BLaER1 treated with 17β-estradiol and CSF1 and Interleukin-3, amounts not matched to agents 10 nM and 100 nM (cell line): Measurements from ENCODE around the gene ADRM1.

ENCODE experiments used
- H3K27ac ChIP-seq, 11 experiments: shearing (Covaris generic); formaldehyde crosslinking; 2 replicates each; pipeline ENCODE4 v1.8.1; 2022
- H3K27me3 ChIP-seq, 11 experiments: shearing (Covaris generic); formaldehyde crosslinking; 2 replicates each; pipeline ENCODE4 v1.8.1; 2022
- H3K36me3 ChIP-seq, 11 experiments: shearing (Covaris generic); formaldehyde crosslinking; 2 replicates each; pipeline ENCODE4 v1.8.1; 2022
- H3K4me1 ChIP-seq, 10 experiments: shearing (Covaris generic); formaldehyde crosslinking; 2 replicates each; pipeline ENCODE4 v1.8.1; 2022
- H3K4me2 ChIP-seq, 11 experiments: shearing (Covaris generic); formaldehyde crosslinking; 2 replicates each; pipeline ENCODE4 v1.8.1; 2022
- H3K4me3 ChIP-seq, 10 experiments: shearing (Covaris generic); formaldehyde crosslinking; 2 replicates each; pipeline ENCODE4 v1.8.1; 2022
- H3K9ac ChIP-seq, 11 experiments: shearing (Covaris generic); formaldehyde crosslinking; 2 replicates each; pipeline ENCODE4 v1.8.1; 2022
- H3K9me3 ChIP-seq, 11 experiments: shearing (Covaris generic); formaldehyde crosslinking; replicated peaks in 1 of 11; 2 replicates each; pipeline ENCODE4 v1.8.1; 2022
- H4K20me1 ChIP-seq, 11 experiments: shearing (Covaris generic); formaldehyde crosslinking; 2 replicates each; pipeline ENCODE4 v1.8.1; 2022
- Cebpa-rat ChIP-seq, 11 experiments: shearing (Covaris generic); IDR thresholded peaks; 2 replicates each; pipeline ENCODE4 v1.8.1; 2022

The ADRM1 gene

DNA sequence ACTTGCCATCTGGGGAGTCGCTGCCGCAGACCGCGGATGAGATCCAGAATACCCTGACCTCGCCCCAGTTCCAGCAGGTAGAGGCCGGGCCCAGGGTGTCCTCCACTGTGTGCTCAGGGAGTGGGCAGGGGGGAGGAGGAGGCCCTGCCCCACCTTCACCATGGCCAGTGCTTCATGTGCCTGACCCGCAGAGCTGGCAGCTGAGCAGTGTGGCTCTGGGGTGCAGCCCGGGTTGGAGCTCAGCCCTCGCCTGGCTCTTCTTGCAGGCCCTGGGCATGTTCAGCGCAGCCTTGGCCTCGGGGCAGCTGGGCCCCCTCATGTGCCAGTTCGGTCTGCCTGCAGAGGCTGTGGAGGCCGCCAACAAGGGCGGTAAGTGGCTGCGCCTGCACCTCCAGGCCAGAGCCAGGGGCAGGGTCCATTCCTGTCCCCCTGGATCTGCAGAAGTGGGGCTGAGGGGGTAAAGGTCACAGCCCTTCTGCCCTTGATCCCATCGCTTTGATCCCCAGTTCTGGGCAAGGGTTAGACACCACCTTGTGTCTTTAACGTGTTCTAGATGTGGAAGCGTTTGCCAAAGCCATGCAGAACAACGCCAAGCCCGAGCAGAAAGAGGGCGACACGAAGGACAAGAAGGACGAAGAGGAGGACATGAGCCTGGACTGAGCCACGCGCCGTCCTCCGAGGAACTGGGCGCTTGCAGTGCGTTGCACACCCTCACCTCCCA, 5.5 kb downstream of the ADRM1 start:
- Histone ChIP-seq H3K4me3 (no peak overlapping the region), H3K9me3 (no peaks in the 10 kb centered on the region), H3K27me3 (no peaks in the 10 kb centered on the region), H3K4me2 (no peak overlapping the region), H3K4me1 (peaks cover 18 to 35% (median 25%) of the 10 kb centered on the region in 10 experiments), H3K27ac (no peak overlapping the region), H4K20me1 (peaks cover 55 to 89% (median 61%) of the 10 kb centered on the region in 11 experiments), H3K36me3 (peaks cover 57 to 89% (median 74%) of the 10 kb centered on the region in 11 experiments), H3K9ac (no peak overlapping the region)
- TF ChIP-seq Cebpa-rat (IDR thresholded peaks at IDR 0.05) = no peak

DNA sequence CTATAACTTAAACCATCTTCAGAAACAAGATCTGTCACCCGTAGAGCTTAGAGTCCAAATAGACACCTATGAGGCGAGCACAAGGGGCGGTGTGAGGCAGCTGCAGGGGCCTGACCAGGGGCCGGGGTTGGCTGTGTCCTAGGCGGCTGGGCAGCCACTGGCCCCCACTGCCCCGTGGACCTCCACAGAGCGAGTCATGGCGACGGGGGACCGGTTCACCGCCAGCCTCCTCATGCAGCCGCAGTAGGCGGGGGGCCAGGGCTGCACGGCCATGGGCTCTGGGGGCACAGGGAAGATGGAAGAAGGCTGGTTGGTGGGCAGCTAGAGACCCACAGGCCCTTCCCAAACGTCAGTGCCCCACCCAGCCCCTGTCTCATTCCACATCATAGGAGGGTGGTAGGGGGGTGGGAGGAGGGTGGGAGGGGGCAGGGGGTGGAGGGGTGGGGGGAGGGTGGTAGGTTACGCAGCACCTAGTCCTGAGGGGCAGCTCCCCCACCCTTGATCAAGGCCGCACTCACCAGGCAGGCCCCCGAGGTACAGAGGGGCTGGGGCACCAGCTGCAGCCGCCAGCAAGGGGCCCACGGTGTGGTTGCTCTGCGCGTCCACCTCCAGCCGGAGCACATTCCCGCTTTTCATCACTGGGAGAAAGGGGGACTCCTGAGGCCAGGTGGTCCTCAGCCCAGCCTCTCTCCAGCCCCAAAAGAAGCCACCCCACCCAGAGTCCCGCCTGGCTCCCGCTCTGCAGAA, 6.6 kb downstream of the ADRM1 start:
- Histone ChIP-seq H3K9me3 (no peaks in the 10 kb centered on the region), H3K4me3 (no peak overlapping the region), H3K4me1 (peaks cover 11 to 31% (median 18%) of the 10 kb centered on the region in 10 experiments), H4K20me1 (peaks cover 44 to 84% (median 49%) of the 10 kb centered on the region in 11 experiments), H3K4me2 (no peak overlapping the region), H3K27me3 (no peaks in the 10 kb centered on the region), H3K36me3 (peaks cover 49 to 85% (median 70%) of the 10 kb centered on the region in 11 experiments), H3K27ac (no peak overlapping the region), H3K9ac (no peak overlapping the region)
- no peak for TF ChIP-seq Cebpa-rat (IDR thresholded peaks at IDR 0.05)

DNA sequence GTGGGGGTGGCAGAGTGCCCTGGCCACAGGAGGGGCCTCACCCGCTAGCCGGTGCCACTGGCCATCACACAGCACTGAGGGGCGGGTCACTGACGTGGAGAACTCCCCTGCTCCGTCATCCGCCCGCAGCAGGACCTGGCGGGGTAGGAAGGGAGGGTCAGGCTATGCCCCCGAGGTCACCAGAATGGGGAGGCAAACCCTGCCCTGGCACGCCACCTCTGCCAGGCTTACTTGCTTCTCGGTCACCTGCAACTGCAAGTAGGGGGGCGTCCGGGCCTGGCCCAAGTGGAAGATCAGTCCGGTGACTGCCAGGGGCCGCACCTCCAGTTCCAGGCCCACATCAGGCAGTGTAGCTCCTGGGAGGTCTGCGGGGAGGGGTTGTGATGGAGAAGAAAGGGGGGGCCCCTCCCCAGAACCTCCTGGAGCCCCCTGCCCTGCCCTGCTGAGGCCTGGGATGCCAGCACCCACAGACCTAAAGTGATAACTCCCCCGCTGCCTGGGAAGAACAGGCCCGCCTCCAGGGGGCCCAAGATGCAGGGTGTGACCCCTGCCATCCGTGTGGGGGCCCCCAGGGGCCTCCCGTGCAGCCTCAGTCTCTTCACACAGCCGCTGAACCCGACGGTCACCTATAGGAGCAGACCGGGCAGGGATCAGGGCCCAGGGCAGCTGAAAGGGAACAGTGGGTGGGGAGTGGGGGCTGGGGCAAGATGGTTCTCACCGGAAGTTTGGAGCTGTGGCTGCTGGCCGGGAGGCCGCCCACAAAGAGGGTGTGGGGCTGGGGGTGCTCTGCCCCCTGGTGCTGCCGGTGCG, 7.4 kb downstream of the ADRM1 start:
- Histone ChIP-seq H3K27ac (no peak overlapping the region), H4K20me1 (peaks cover 37 to 84% (median 48%) of the 10 kb centered on the region in 11 experiments), H3K27me3 (no peaks in the 10 kb centered on the region), H3K4me2 (no peak overlapping the region), H3K4me1 (peaks cover 3 to 23% (median 11%) of the 10 kb centered on the region in 10 experiments), H3K9ac (no peak overlapping the region), H3K9me3 (no peaks in the 10 kb centered on the region), H3K36me3 (peaks cover 41 to 81% (median 65%) of the 10 kb centered on the region in 11 experiments), H3K4me3 (no peak overlapping the region)
- no peak for TF ChIP-seq Cebpa-rat (IDR thresholded peaks at IDR 0.05)

DNA sequence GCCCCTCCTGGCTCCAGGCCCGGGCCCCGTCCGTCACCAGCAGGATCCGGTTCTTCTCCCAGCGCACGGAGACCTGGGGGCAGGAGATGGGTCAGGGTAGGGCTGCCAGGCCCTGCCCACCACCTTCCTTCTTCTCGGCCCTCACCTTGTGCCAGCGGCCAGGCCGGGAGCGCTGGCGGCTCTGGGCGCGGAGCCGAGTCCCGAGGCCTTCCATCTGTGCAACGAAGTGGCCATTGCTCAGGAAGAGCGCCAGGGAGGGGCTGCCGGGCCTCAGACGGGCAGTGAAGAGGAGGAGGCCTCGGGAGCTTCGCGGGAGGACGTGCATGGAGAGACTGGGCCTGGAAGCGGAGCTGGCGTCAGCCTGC, 7.9 kb downstream of the ADRM1 start:
- peaks cover 0 to 17% (median 5%) of the 10 kb centered on the region in 10 experiments; a peak in 15 of 20 replicates for H3K4me1 ChIP-seq
- H3K27me3 ChIP-seq = no peaks in the 10 kb centered on the region
- no peak for TF ChIP-seq Cebpa-rat (IDR thresholded peaks at IDR 0.05)
- H3K36me3 ChIP-seq = peaks cover 36 to 81% (median 59%) of the 10 kb centered on the region in 11 experiments
- H3K27ac ChIP-seq = no peak overlapping the region
- no peak overlapping the region; a peak in 1 of 22 replicates for H3K9ac ChIP-seq
- no peak overlapping the region for H3K4me3 ChIP-seq
- no peaks in the 10 kb centered on the region for H3K9me3 ChIP-seq
- H4K20me1 ChIP-seq = peaks cover 31 to 83% (median 43%) of the 10 kb centered on the region in 11 experiments
- no peak overlapping the region for H3K4me2 ChIP-seq

DNA sequence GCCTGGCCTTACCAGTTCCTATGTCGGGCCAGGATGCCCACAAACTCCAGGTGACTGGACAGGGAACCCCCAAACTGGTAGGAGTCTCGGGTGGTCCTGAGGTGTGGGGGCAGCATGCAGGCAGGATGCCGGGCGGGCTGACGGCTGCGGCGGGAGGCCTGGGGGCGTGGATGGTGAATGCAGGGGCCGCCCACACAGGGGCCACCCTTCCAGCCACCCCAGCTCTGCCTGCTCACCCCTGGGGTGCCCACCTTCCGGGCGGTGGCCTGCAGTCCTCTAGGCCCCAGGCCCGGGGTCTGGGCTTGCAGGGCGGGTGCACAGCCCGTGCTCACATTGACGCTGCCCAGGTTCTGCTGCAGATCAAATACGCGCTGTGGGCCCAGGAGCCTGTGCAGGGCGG, 8.4 kb downstream of the ADRM1 start:
- H3K36me3 ChIP-seq = peaks cover 31 to 81% (median 55%) of the 10 kb centered on the region in 11 experiments

DNA sequence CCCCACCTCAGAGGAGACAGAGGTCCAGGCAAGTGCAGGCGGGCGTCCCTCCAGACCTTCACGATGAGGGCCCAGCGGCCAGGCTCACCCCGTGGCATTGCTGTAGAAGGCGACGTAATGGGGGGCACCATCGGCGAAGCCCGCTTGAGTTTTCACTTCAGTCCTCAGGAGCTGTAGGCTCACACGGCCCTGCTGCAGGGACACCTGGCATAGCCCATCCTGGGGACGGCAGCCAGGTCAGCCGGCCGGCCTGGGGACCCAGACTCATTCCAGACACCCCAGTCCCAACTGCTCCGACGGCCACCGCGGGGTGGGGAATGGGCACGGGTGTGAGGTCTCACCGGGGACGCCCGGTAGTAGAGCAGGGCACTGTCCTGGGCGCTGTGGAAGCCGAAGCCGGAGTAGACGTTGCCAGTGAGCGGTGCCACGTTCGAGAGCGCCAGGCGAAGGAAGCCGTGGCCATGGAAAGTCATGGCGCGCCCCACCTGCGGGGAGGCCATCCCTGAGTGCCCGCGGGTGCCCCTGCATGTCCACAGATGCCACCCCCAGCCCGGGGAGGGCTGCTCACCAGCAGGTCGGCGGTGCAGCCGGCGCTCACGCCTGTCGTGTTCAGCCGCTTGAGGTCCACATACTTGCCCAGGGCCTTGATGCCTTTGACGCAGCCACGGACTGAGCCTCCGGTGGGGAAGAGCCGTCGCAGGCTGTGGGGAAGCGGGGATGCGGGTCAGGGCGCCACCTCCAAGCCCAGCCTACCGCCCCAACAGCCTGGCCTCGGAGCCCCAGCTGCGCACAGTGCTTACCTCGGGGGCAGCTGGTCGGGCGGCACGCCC, 9.2 kb downstream of the ADRM1 start:
- H3K36me3 ChIP-seq = peaks cover 22 to 81% (median 50%) of the 10 kb centered on the region in 11 experiments
- TF ChIP-seq Cebpa-rat (IDR thresholded peaks at IDR 0.05) = no peak

More for the DNA sequence above, 8.4 kb downstream of the ADRM1 start:
- Histone ChIP-seq H4K20me1 (peaks cover 27 to 83% (median 39%) of the 10 kb centered on the region in 11 experiments), H3K4me1 (peaks cover 0 to 13% (median under 1%) of the 10 kb centered on the region in 10 experiments; a peak in 9 of 20 replicates), H3K4me3 (no peak overlapping the region), H3K9me3 (no peaks in the 10 kb centered on the region), H3K27me3 (no peaks in the 10 kb centered on the region), H3K4me2 (no peak overlapping the region), H3K27ac (no peak overlapping the region), H3K9ac (no peak overlapping the region; a peak in 1 of 22 replicates)
- TF ChIP-seq Cebpa-rat (IDR thresholded peaks at IDR 0.05) = no peak

DNA sequence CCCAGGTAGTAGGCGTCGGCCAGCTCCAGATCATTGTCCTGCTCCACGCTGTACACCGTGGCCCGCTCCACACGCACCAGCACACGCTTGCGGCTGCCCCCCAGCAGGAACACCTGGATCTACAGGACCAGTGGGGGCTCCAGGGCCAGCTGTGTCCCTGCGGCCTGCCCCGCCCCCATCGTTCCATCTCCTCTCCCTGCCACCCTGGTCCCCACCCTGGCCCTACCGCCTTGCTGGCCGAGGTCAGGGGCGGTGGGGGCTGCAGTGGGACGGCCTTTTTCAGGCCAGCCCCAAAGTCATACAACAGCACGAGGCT, 9.8 kb downstream of the ADRM1 start:
- no peaks in the 10 kb centered on the region for H3K9me3 ChIP-seq
- H3K27ac ChIP-seq = no peak overlapping the region
- H4K20me1 ChIP-seq = peaks cover 12 to 79% (median 24%) of the 10 kb centered on the region in 11 experiments
- H3K4me2 ChIP-seq = no peak overlapping the region
- H3K36me3 ChIP-seq = peaks cover 17 to 80% (median 49%) of the 10 kb centered on the region in 11 experiments
- H3K27me3 ChIP-seq = no peaks in the 10 kb centered on the region
- H3K4me3 ChIP-seq = no peak overlapping the region
- H3K4me1 ChIP-seq = peaks cover 0 to 9% (median 0%) of the 10 kb centered on the region in 10 experiments; a peak in 3 of 20 replicates
- no peak overlapping the region for H3K9ac ChIP-seq
- TF ChIP-seq Cebpa-rat (IDR thresholded peaks at IDR 0.05) = no peak

More for the DNA sequence above, 9.2 kb downstream of the ADRM1 start:
- Histone ChIP-seq H3K9ac (no peak overlapping the region), H3K9me3 (no peaks in the 10 kb centered on the region), H4K20me1 (peaks cover 18 to 83% (median 30%) of the 10 kb centered on the region in 11 experiments), H3K4me3 (no peak overlapping the region), H3K27me3 (no peaks in the 10 kb centered on the region), H3K4me1 (peaks cover 0 to 9% (median 0%) of the 10 kb centered on the region in 10 experiments; a peak in 3 of 20 replicates), H3K4me2 (no peak overlapping the region), H3K27ac (no peak overlapping the region)

DNA sequence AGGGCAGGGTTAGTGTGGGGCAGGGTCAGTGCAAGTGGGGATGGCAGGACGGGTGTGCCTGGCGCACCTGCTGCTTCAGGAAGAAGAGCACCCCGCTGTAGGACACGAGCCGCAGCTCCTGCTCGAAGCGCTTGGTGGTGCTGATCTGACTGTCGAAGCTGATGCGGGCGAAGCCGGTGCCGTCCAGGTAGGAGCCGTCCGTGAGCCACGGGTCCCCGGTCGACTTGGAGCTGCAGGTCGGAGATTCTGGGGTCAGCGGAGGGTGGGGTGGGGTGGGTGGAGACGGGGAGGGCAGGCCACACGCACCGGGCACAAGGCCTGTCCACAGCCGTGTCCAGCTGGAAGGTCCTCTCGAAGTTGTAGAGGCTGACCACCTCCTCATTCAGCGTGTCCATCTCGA, 10.2 kb downstream of the ADRM1 start:
- H4K20me1 ChIP-seq = peaks cover 8 to 75% (median 20%) of the 10 kb centered on the region in 11 experiments

More for the DNA sequence above, 10.2 kb downstream of the ADRM1 start:
- Histone ChIP-seq H3K4me1 (peaks cover 0 to 9% (median 0%) of the 10 kb centered on the region in 10 experiments; a peak in 3 of 20 replicates), H3K36me3 (peaks cover 13 to 76% (median 45%) of the 10 kb centered on the region in 11 experiments), H3K4me3 (no peak overlapping the region), H3K4me2 (no peak overlapping the region), H3K9ac (no peak overlapping the region), H3K27me3 (no peaks in the 10 kb centered on the region), H3K27ac (no peak overlapping the region), H3K9me3 (no peaks in the 10 kb centered on the region)
- no peak for TF ChIP-seq Cebpa-rat (IDR thresholded peaks at IDR 0.05)
